Measurements from ENCODE around the gene ABCB9.
A peak's percentile ranks its signal among the peaks of the same experiment; 100 is the strongest.
"Not testable (repeated sequence)": the region's sequence is repeated elsewhere in the genome, so short reads cannot be mapped to it uniquely, and the experiment has no call there.

Gene ABCB9

GRCh38 chr12:122965851-122966742, at the start of gene ABCB9:
Gene ABCB9 (minus strand): TSS chr12:122966463. CDS start chr12:122960235, 6,228 bp downstream.
- DNase-seq: peak; percentile 91

GRCh38 chr12:123014473-123014872, 48.2 kb upstream of the ABCB9 start:
- not testable (repeated sequence) for DNase-seq

- DNase-seq: no peak
These were observed 47.2 kb upstream of the ABCB9 start for GRCh38 chr12:123013185-123014095.

GRCh38 chr12:123011701-123012100, 45.4 kb upstream of the ABCB9 start:
- DNase-seq: no peak

GRCh38 chr12:123010681-123011080, 44.4 kb upstream of the ABCB9 start:
- DNase-seq: no peak

GRCh38 chr12:123010110-123010509, 43.8 kb upstream of the ABCB9 start:
- DNase-seq: no peak

- no peak for DNase-seq
These were observed 40.7 kb upstream of the ABCB9 start for GRCh38 chr12:123006977-123007376.

GRCh38 chr12:123005081-123005626, 38.9 kb upstream of the ABCB9 start:
- no peak for DNase-seq

GRCh38 chr12:123004287-123004686, 38.0 kb upstream of the ABCB9 start:
- DNase-seq: no peak

- DNase-seq: no peak
These were observed 37.0 kb upstream of the ABCB9 start for GRCh38 chr12:123003257-123003656.

GRCh38 chr12:123001464-123001863, 35.2 kb upstream of the ABCB9 start:
- DNase-seq: no peak

GRCh38 chr12:123000578-123000977, 34.3 kb upstream of the ABCB9 start:
- DNase-seq: no peak

GRCh38 chr12:122999986-123000420, 33.7 kb upstream of the ABCB9 start:
- no peak for DNase-seq

GRCh38 chr12:122999196-122999946, 33.1 kb upstream of the ABCB9 start:
- no peak for DNase-seq

- no peak for DNase-seq
These were observed 32.1 kb upstream of the ABCB9 start for GRCh38 chr12:122998316-122998715.

- no peak for DNase-seq
These were observed 31.3 kb upstream of the ABCB9 start for GRCh38 chr12:122997343-122998250.

GRCh38 chr12:122996621-122997342, 30.5 kb upstream of the ABCB9 start:
- no peak for DNase-seq

- no peak for DNase-seq
These were observed 29.9 kb upstream of the ABCB9 start for GRCh38 chr12:122996188-122996601.

GRCh38 chr12:122995503-122996187, 29.4 kb upstream of the ABCB9 start:
- DNase-seq: no peak
